22Rv1 (cell line): Measurements from ENCODE around the gene VMAC.
"Not testable (repeated sequence)": the region's sequence is repeated elsewhere in the genome, so short reads cannot be mapped to it uniquely, and the experiment has no call there.

ENCODE experiments used
- H3K27ac ChIP-seq: fragments of 450-650 bp; 2 replicates; pipeline ENCODE4 v1.5.1; 2017
- CTCF ChIP-seq: fragments of 450-650 bp; IDR thresholded peaks from 2 replicates; pipeline ENCODE4 v1.5.1; 2017; ENCODE audit warnings: mild to moderate bottlenecking
- ZFX ChIP-seq: fragments of 450-650 bp; IDR thresholded peaks from 2 replicates; pipeline ENCODE4 v1.6.1; 2017; ENCODE audit warnings: antibody characterized with exemption, borderline replicate concordance

VMAC gene

GRCh38 chr19:5865772-5866171, 38.9 kb upstream of the VMAC start:
- H3K27ac ChIP-seq, result no peak overlapping the region
- no peak for TF ChIP-seq CTCF
- no peak for TF ChIP-seq ZFX

- no peak for TF ChIP-seq ZFX
- no peak for TF ChIP-seq CTCF
- no peak overlapping the region for H3K27ac ChIP-seq
These were observed 37.2 kb upstream of the VMAC start for GRCh38 chr19:5867201-5868136.

GRCh38 chr19:5870986-5871394, 33.7 kb upstream of the VMAC start:
- no peak for TF ChIP-seq CTCF
- no peak for TF ChIP-seq ZFX
- no peak overlapping the region for H3K27ac ChIP-seq

- no peak overlapping the region for H3K27ac ChIP-seq
- TF ChIP-seq CTCF, result no peak
- no peak for TF ChIP-seq ZFX
These were observed 31.0 kb upstream of the VMAC start for GRCh38 chr19:5873617-5874199.

- H3K27ac ChIP-seq, result not testable (repeated sequence)
These were observed 30.2 kb upstream of the VMAC start for GRCh38 chr19:5874496-5874895.

GRCh38 chr19:5877427-5877826, 27.2 kb upstream of the VMAC start:
- TF ChIP-seq CTCF (no peak), ZFX (no peak)
- no peak overlapping the region for H3K27ac ChIP-seq

- TF ChIP-seq ZFX (no peak), CTCF (no peak)
- no peak overlapping the region for H3K27ac ChIP-seq
These were observed 26.8 kb upstream of the VMAC start for GRCh38 chr19:5877882-5878281.
